Measurements from ENCODE around the gene PDZRN4.

DNA sequence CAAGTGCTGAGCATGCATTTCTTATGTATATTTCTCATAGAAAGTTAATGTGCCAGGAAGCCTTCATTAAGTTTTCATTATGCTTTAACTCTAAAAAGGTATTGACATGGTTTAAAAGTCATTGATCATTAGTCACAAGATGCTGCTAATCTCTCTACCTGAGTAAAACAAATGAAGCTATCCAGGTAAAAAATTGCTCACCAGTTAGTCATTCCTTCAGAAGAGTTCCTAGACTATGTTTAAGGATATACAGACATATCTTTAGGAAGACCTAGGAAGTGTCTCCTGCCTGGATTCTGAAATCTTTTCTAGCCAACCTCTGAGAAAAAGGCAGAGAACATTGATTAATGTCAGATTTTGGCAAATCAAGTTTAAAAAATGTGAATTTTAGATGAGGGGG lies 274.2 kb downstream of the PDZRN4 start:
- TF ChIP-seq, protein P1, sequence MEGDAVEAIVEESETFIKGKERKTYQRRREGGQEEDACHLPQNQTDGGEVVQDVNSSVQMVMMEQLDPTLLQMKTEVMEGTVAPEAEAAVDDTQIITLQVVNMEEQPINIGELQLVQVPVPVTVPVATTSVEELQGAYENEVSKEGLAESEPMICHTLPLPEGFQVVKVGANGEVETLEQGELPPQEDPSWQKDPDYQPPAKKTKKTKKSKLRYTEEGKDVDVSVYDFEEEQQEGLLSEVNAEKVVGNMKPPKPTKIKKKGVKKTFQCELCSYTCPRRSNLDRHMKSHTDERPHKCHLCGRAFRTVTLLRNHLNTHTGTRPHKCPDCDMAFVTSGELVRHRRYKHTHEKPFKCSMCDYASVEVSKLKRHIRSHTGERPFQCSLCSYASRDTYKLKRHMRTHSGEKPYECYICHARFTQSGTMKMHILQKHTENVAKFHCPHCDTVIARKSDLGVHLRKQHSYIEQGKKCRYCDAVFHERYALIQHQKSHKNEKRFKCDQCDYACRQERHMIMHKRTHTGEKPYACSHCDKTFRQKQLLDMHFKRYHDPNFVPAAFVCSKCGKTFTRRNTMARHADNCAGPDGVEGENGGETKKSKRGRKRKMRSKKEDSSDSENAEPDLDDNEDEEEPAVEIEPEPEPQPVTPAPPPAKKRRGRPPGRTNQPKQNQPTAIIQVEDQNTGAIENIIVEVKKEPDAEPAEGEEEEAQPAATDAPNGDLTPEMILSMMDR (IDR thresholded peaks at IDR 0.05): no peak
- no peak for TF ChIP-seq POLR2A (IDR thresholded peaks at IDR 0.05)
